Body of pancreas (tissue), 4 donors: ENCODE results near the gene LSMEM2.

ENCODE experiments used
- POLR2A ChIP-seq, 3 donors: fragments of 450-650 bp; IDR thresholded peaks; one replicate each; pipeline ENCODE4 v1.6.1; 2016; ENCODE audit warnings: antibody characterized with exemption in 3 of 3, mild to moderate bottlenecking in 2 of 3
- TF ChIP-seq, protein P1 (sequence below), 7 experiments: fragments of 450-650 bp in 4 of 7; fragments of 200-600 bp in 3 of 7; sonication (generic) in 3 of 7; IDR thresholded peaks; one replicate each; pipeline ENCODE4 v1.5.1; 2016 to 2019; ENCODE audit warnings: antibody characterized with exemption in 7 of 7

DNA sequence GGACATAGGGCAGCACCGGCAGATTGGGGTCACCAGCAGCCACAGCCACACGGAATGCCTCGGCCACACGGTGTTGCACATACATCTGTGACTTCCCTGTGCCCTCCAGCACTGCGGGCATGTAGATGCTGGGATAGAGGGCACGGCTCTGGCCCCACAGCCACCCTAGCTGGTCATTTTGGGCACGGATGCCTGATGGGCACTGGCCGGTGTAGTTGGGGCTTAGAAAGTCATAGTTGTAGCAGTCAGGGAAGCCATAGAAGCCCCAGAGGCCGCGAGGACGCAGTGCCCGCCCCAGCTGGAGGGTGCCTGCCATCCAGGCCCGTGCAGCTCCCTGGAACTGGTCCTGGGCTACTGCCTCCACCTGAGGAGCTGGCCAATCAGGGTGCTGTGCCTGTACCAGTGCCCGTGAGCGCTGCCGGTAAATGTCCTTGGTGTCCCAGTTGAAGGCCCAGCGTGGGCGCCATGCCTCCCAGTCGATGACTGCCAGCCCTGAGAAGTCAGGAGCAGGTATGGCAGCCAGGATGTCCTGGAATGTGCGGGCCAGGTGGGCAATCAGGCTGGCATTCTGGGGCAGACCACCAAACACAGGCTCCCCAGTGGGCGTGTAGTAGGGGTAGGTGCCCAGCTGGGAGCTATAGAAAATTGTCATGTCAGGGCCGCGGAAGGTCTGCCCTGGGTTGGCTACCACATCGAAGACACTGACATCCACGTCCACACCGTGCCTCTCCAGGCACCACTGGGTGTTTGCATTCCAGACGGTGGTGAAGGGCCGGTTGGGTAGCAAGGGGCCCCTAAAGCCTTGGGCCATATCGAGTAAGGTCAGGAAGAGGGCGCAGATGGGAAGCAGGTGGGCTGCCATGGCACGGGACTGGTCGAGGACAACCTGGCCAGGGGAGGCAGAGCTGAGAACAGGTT lies 23.5 kb downstream of the LSMEM2 start:
- no peak for TF ChIP-seq POLR2A (IDR thresholded peaks at IDR 0.05)
- TF ChIP-seq, protein P1, sequence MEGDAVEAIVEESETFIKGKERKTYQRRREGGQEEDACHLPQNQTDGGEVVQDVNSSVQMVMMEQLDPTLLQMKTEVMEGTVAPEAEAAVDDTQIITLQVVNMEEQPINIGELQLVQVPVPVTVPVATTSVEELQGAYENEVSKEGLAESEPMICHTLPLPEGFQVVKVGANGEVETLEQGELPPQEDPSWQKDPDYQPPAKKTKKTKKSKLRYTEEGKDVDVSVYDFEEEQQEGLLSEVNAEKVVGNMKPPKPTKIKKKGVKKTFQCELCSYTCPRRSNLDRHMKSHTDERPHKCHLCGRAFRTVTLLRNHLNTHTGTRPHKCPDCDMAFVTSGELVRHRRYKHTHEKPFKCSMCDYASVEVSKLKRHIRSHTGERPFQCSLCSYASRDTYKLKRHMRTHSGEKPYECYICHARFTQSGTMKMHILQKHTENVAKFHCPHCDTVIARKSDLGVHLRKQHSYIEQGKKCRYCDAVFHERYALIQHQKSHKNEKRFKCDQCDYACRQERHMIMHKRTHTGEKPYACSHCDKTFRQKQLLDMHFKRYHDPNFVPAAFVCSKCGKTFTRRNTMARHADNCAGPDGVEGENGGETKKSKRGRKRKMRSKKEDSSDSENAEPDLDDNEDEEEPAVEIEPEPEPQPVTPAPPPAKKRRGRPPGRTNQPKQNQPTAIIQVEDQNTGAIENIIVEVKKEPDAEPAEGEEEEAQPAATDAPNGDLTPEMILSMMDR (IDR thresholded peaks at IDR 0.05): no peak
